Trophoblast cell (in vitro differentiated cells and primary cell): ENCODE data around the gene GYPC.

Experiments
- DNase-seq, 2 donors: peaks; one replicate each; pipeline ENCODE4 v3.0.0-alpha.2; 2016
- H2AFZ ChIP-seq: 2 replicates; pipeline ENCODE4 v1.6.1; 2013; ENCODE audit warnings: low read length, moderate library complexity, mild to moderate bottlenecking; ENCODE audit not compliant: insufficient read depth, poor library complexity
- H2AK5ac ChIP-seq: 2 replicates; pipeline ENCODE4 v1.6.1; 2013; ENCODE audit warnings: mild to moderate bottlenecking, low read length
- H2BK120ac ChIP-seq: 2 replicates; pipeline ENCODE4 v1.6.1; 2013; ENCODE audit warnings: low read length, mild to moderate bottlenecking, moderate library complexity; ENCODE audit not compliant: insufficient read depth, poor library complexity
- H2BK12ac ChIP-seq: 2 replicates; pipeline ENCODE4 v1.6.1; 2013; ENCODE audit warnings: mild to moderate bottlenecking, low read length, moderate library complexity
- H2BK5ac ChIP-seq: 2 replicates; pipeline ENCODE4 v1.6.1; 2013; ENCODE audit warnings: low read length, low read depth, moderate library complexity, mild to moderate bottlenecking; ENCODE audit not compliant: poor library complexity
- H3K14ac ChIP-seq: 2 replicates; pipeline ENCODE4 v1.6.1; 2013; ENCODE audit warnings: mild to moderate bottlenecking, low read length
- H3K18ac ChIP-seq: 2 replicates; pipeline ENCODE4 v1.6.1; 2013; ENCODE audit warnings: mild to moderate bottlenecking, low read length
- H3K23ac ChIP-seq: 2 replicates; pipeline ENCODE4 v1.6.1; 2013; ENCODE audit warnings: low read length
- H3K27ac ChIP-seq: 2 replicates; pipeline ENCODE4 v1.5.1; 2013; ENCODE audit warnings: low read depth, mild to moderate bottlenecking, inconsistent platforms, low read length, moderate library complexity
- H3K27me3 ChIP-seq: 2 replicates; pipeline ENCODE4 v1.6.1; 2013; ENCODE audit warnings: inconsistent platforms, mild to moderate bottlenecking, low read length, moderate library complexity; ENCODE audit not compliant: insufficient read depth
- H3K36me3 ChIP-seq, 2 experiments: 1 replicate in 1 of 2; 2 replicates in 1 of 2; pipeline ENCODE4 v1.6.1; 2013; ENCODE audit warnings: low read length in 2 of 2, mild to moderate bottlenecking in 2 of 2, moderate library complexity in 1 of 2; ENCODE audit not compliant: insufficient read depth in 2 of 2, control insufficient read depth in 1 of 2
- H3K4ac ChIP-seq: 2 replicates; pipeline ENCODE4 v1.6.1; 2013; ENCODE audit warnings: low read depth, mild to moderate bottlenecking, low read length, moderate library complexity
- H3K4me1 ChIP-seq, 2 experiments: 1 replicate in 1 of 2; 2 replicates in 1 of 2; pipeline ENCODE4 v1.6.1; 2013; ENCODE audit warnings: low read length in 2 of 2, mild to moderate bottlenecking in 2 of 2, moderate library complexity in 1 of 2; ENCODE audit not compliant: insufficient read depth in 2 of 2, control insufficient read depth in 1 of 2
- H3K4me2 ChIP-seq: 2 replicates; pipeline ENCODE4 v1.6.1; 2013; ENCODE audit warnings: inconsistent platforms, mild to moderate bottlenecking, low read length, moderate library complexity
- H3K4me3 ChIP-seq: 2 replicates; pipeline ENCODE4 v1.5.1; 2013; ENCODE audit warnings: mild to moderate bottlenecking, low read depth, low read length, inconsistent platforms
- H3K79me1 ChIP-seq: one replicate; pipeline ENCODE4 v1.6.1; 2013; ENCODE audit warnings: low read length
- H3K79me2 ChIP-seq: 2 replicates; pipeline ENCODE4 v1.6.1; 2013; ENCODE audit warnings: low read length, mild to moderate bottlenecking; ENCODE audit not compliant: control insufficient read depth, insufficient read depth, poor library complexity
- H3K9ac ChIP-seq: 2 replicates; pipeline ENCODE4 v1.6.1; 2013; ENCODE audit warnings: mild to moderate bottlenecking, low read length
- H3K9me3 ChIP-seq: 2 replicates; pipeline ENCODE4 v1.6.1; 2013; ENCODE audit warnings: low read depth, mild to moderate bottlenecking, control low read depth, inconsistent platforms, low read length; ENCODE audit not compliant: insufficient read depth
- H4K12ac ChIP-seq: 2 replicates; pipeline ENCODE4 v1.6.1; 2013; ENCODE audit warnings: low read depth, mild to moderate bottlenecking, low read length, moderate library complexity
- H4K8ac ChIP-seq: 2 replicates; pipeline ENCODE4 v1.6.1; 2013; ENCODE audit warnings: low read depth, mild to moderate bottlenecking, low read length, moderate library complexity
- H4K91ac ChIP-seq: one replicate; pipeline ENCODE4 v1.6.1; 2013; ENCODE audit warnings: low read depth, mild to moderate bottlenecking, low read length, moderate library complexity
- WGBS: extraction: QIAGEN DNeasy Blood & Tissue Kit; methylation state at CpG from one replicate; pipeline ENCODE4 v1.1.7; 2013; ENCODE audit warnings: missing lambda C conversion rate; ENCODE audit not compliant: insufficient read length, insufficient coverage; ENCODE audit errors: extremely low coverage; 5-methylcytosine and 5-hydroxymethylcytosine counted together

The GYPC gene

DNA sequence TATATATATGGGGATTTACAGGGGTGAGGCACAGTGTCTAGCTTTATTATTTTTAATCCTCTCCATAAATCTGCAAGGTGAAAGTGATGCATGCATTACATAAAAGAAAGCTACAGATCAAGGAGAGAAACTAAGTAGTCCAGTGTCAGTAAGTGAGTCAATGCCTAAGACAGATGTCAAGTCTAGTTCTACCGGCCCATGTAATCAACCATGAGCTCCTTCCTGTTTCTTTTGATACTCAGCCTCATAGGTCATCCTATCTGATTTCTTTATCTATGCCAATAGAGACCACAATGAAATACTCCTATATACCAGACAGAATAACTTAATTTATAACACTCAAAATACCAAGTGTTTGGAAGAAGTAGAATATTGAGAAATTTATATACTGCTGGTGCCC, 20.2 kb upstream of the GYPC start:
- Histone ChIP-seq H3K9me3 (no peaks in the 10 kb centered on the region), H3K9ac (no peak overlapping the region), H3K14ac (no peak overlapping the region), H2BK120ac (no peak overlapping the region), H3K79me1 (no peaks in the 10 kb centered on the region), H4K91ac (no peak overlapping the region), H2BK5ac (no peak overlapping the region), H3K4ac (no peak overlapping the region), H3K4me2 (no peak overlapping the region), H3K18ac (no peak overlapping the region), H2AFZ (no peak overlapping the region), H2BK12ac (no peak overlapping the region), H3K27ac (no peak overlapping the region), H3K4me3 (no peak overlapping the region), H4K12ac (no peak overlapping the region), H3K4me1 (no peaks in the 10 kb centered on the region), H2AK5ac (no peak overlapping the region), H3K23ac (no peak overlapping the region), H3K36me3 (no peaks in the 10 kb centered on the region), H4K8ac (no peak overlapping the region), H3K27me3 (no peaks in the 10 kb centered on the region), H3K79me2 (no peaks in the 10 kb centered on the region)
- DNase-seq, result no peak
- WGBS, result no CpG with 5 or more reads among the region's 1 CpG

GRCh38 chr2:126637386-126637785, 18.6 kb upstream of the GYPC start:
- no peak overlapping the region for H2AK5ac ChIP-seq
- H3K9me3 ChIP-seq, result no peaks in the 10 kb centered on the region
- H2BK120ac ChIP-seq, result no peak overlapping the region
- no peaks in the 10 kb centered on the region for H3K79me1 ChIP-seq
- H3K14ac ChIP-seq, result no peak overlapping the region
- H3K27me3 ChIP-seq, result no peaks in the 10 kb centered on the region
- H4K91ac ChIP-seq, result no peak overlapping the region
- no peak overlapping the region for H3K4me2 ChIP-seq
- no peak overlapping the region for H3K23ac ChIP-seq
- DNase-seq, result no peak
- H4K8ac ChIP-seq, result no peak overlapping the region
- H3K4ac ChIP-seq, result no peak overlapping the region
- H3K9ac ChIP-seq, result no peak overlapping the region
- H3K4me1 ChIP-seq, result no peaks in the 10 kb centered on the region
- H2BK5ac ChIP-seq, result no peak overlapping the region
- no peak overlapping the region for H3K4me3 ChIP-seq
- H4K12ac ChIP-seq, result no peak overlapping the region
- no peak overlapping the region for H2AFZ ChIP-seq
- WGBS, result no CpG with 5 or more reads among the region's 2 CpGs
- H3K36me3 ChIP-seq, result no peaks in the 10 kb centered on the region
- H3K79me2 ChIP-seq, result no peaks in the 10 kb centered on the region
- no peak overlapping the region for H3K27ac ChIP-seq
- H3K18ac ChIP-seq, result no peak overlapping the region
- no peak overlapping the region for H2BK12ac ChIP-seq

- Histone ChIP-seq H3K9ac (no peak overlapping the region), H3K9me3 (no peaks in the 10 kb centered on the region), H3K36me3 (no peaks in the 10 kb centered on the region), H3K27ac (no peak overlapping the region), H3K79me1 (no peaks in the 10 kb centered on the region), H3K79me2 (no peaks in the 10 kb centered on the region), H3K27me3 (no peaks in the 10 kb centered on the region), H2BK12ac (no peak overlapping the region), H4K12ac (no peak overlapping the region), H4K91ac (no peak overlapping the region), H3K4me1 (no peaks in the 10 kb centered on the region), H3K23ac (no peak overlapping the region), H2BK120ac (no peak overlapping the region), H2AFZ (no peak overlapping the region), H3K18ac (no peak overlapping the region), H3K4me3 (no peak overlapping the region), H3K4ac (no peak overlapping the region), H2AK5ac (no peak overlapping the region), H3K14ac (no peak overlapping the region), H4K8ac (no peak overlapping the region), H2BK5ac (no peak overlapping the region), H3K4me2 (no peak overlapping the region)
- no peak for DNase-seq
- no CpG with 5 or more reads among the region's 6 CpGs for WGBS
These were observed 17.2 kb upstream of the GYPC start for GRCh38 chr2:126638746-126639145.

DNA sequence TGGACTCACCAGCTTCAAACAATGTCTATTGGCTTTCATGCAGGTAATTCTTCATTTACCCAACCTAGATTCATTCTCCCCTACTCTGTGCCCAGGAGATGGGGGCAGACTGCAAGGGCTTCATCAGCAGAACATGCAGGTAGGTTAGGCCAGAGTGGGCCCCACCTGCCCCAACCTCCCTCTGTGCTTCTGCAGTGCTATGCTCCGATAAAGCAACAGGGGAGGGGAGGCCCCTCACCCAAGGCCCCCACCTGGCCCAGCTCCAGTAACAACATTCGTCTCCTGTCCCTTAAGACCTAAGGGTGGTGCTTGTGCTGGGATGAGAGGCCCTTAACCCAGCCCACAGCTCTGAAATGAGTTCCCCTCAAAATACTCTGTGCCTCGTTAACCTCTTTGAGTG, 16.7 kb upstream of the GYPC start:
- H2BK5ac ChIP-seq, result no peak overlapping the region
- no peaks in the 10 kb centered on the region for H3K79me2 ChIP-seq
- no peak overlapping the region for H3K4me2 ChIP-seq
- no peak overlapping the region for H3K9ac ChIP-seq
- no peak overlapping the region for H4K8ac ChIP-seq
- no peak overlapping the region for H3K18ac ChIP-seq
- no peaks in the 10 kb centered on the region for H3K36me3 ChIP-seq
- no peaks in the 10 kb centered on the region for H3K9me3 ChIP-seq
- no peak overlapping the region for H2AFZ ChIP-seq
- no peak overlapping the region for H2AK5ac ChIP-seq
- H3K23ac ChIP-seq, result no peak overlapping the region
- H4K91ac ChIP-seq, result no peak overlapping the region
- H2BK12ac ChIP-seq, result no peak overlapping the region
- WGBS, result no CpG with 5 or more reads among the region's 3 CpGs
- no peak overlapping the region for H3K4ac ChIP-seq
- DNase-seq, result no peak
- H3K4me3 ChIP-seq, result no peak overlapping the region
- no peak overlapping the region for H2BK120ac ChIP-seq
- H3K27ac ChIP-seq, result no peak overlapping the region
- H3K27me3 ChIP-seq, result no peaks in the 10 kb centered on the region
- no peak overlapping the region for H4K12ac ChIP-seq
- no peak overlapping the region for H3K14ac ChIP-seq
- H3K79me1 ChIP-seq, result no peaks in the 10 kb centered on the region
- H3K4me1 ChIP-seq, result no peaks in the 10 kb centered on the region
